Measurements from ENCODE around the gene KIFAP3. TPM values are rescaled to one million over a fixed set of nuclear protein-coding genes. Genes with fewer than 3 reads are reported as not detected.
A peak's percentile ranks its signal among the peaks of the same experiment; 100 is the strongest.
"Not testable (repeated sequence)": the region's sequence is repeated elsewhere in the genome, so short reads cannot be mapped to it uniquely, and the experiment has no call there.

KIFAP3 gene
- 10 to 100 TPM; 18.5 to 34.0 (median 21.9) TPM for total RNA-seq

DNA sequence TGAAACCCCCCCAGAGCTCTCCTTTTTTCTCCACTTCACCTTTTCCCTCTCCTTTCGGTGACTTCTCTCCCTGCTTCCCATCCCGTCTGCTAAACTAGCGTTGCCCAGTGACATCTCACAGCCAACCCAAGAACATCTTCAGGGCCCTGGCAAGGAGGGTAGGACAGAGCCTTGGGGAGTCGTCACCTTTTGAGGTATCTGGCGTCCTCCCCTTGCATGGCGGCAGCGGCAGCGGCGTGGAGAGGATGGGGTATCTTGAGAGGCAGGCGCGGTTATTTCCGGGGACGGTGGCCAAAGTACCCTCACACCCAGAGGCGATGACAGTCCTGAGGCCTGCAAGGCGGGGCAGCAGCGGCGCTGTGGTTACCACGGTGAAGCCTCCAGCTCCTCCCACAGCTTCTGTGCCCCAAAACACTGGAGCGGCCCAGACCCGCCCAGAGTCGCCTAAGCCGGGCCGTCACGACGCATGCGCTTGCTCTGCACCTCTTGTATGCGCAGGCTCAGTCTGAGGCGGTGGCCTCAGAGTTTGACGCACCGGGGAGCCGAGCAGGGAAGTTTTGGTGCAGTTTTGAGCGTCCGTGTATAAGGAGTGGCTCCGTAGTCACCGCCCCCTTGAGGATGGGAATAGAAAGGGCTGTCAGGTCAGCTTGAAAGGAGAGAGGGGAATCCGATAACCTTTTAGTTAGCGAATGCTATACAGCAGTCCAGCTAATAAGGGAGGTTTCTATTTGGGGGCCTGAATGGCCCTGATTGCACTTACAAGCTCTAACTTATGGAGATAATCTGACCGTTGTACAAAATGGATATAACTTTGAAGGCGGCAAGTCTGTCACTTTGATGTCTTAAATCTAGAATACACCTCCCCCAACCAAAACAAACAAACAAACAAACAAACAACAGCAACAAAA, at the start of gene KIFAP3:
TSS of gene KIFAP3 (minus strand) at position 446 of the 908 bp plus-strand sequence. CDS start at position 218, 228 bp downstream.
- under 1% methylated on average over 27 of the region's 39 CpGs for WGBS

DNA sequence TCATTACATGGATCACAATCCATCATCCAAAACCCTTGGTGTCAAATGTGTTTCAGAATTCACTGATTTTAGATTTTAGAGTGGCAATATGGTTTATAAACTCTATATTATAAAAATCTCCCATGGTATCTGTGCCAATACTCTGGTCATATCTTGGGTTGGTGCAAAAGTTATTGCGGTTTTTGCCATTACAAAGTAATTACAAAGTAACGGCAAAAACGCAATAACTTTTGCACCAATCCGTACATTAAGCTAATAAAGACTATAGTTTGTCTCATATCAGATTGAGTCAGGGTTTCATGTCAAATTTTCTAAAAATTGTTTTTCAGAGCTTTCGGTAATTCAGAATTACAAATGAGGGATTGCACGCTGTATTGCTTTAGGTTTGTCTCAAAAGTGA, 47.9 kb upstream of the KIFAP3 start:
- Histone ChIP-seq H3K4me1 (no peaks in the 10 kb centered on the region), H3K27me3 (no peaks in the 10 kb centered on the region), H3K4me3 (no peak overlapping the region), H3K36me3 (no peaks in the 10 kb centered on the region), H3K9me3 (no peaks in the 10 kb centered on the region), H3K27ac (no peak overlapping the region)
- 94% methylated on average over 6 of the region's 6 CpGs for WGBS
- DNase-seq (ENCODE audit: low spot score in 2 of 2): no peak
- TF ChIP-seq POLR2AphosphoS5 (IDR thresholded peaks at IDR 0.05) (no peak), EP300 (IDR thresholded peaks at IDR 0.05) (no peak)
- TF ChIP-seq, protein P1, sequence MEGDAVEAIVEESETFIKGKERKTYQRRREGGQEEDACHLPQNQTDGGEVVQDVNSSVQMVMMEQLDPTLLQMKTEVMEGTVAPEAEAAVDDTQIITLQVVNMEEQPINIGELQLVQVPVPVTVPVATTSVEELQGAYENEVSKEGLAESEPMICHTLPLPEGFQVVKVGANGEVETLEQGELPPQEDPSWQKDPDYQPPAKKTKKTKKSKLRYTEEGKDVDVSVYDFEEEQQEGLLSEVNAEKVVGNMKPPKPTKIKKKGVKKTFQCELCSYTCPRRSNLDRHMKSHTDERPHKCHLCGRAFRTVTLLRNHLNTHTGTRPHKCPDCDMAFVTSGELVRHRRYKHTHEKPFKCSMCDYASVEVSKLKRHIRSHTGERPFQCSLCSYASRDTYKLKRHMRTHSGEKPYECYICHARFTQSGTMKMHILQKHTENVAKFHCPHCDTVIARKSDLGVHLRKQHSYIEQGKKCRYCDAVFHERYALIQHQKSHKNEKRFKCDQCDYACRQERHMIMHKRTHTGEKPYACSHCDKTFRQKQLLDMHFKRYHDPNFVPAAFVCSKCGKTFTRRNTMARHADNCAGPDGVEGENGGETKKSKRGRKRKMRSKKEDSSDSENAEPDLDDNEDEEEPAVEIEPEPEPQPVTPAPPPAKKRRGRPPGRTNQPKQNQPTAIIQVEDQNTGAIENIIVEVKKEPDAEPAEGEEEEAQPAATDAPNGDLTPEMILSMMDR (IDR thresholded peaks at IDR 0.05): no peak

More for the DNA sequence above, at the start of gene KIFAP3:
- peak within 1 kb of the TSS; percentile 85 for H3K27ac ChIP-seq
- H3K4me3 ChIP-seq: peak within 1 kb of the TSS; percentile 82
- TF ChIP-seq, protein P1 (IDR thresholded peaks at IDR 0.05): peak; percentile 10 to 55
- TF ChIP-seq EP300 (IDR thresholded peaks at IDR 0.05) (no peak), POLR2AphosphoS5 (IDR thresholded peaks at IDR 0.05) (peak in 1 of 3 donors; percentile 63), POLR2A (IDR thresholded peaks at IDR 0.05) (peak in 1 of 2 donors; percentile 50)
- H3K36me3 ChIP-seq: no peaks in the 10 kb centered on the region
- H3K9me3 ChIP-seq: peaks cover 4% of the 10 kb centered on the region
- peak; percentile 96 to 98 for DNase-seq (ENCODE audit: low spot score in 2 of 2)
- peaks cover 28% of the 10 kb centered on the region for H3K4me1 ChIP-seq
- H3K27me3 ChIP-seq: no peaks in the 10 kb centered on the region

DNA sequence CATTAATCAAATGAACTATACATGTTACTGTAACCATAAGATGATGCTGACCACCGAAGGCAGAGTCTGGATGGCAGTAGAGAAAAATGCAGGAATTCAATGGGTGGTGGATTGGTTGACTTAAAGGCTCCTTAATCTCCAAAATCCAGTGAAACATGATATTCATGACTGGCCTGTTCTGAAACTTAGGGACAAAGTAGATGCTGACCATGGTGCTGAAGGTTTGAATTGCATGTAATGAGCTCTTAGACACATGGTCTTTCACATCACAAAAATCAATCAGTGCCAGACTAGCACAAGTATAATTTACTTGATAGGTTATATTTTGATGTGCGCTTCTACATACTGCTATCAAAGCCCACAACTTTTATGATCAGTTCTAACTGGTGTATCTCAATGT, 40.4 kb upstream of the KIFAP3 start:
- no peak overlapping the region for H3K27ac ChIP-seq
- H3K4me3 ChIP-seq: no peak overlapping the region
- no peaks in the 10 kb centered on the region for H3K9me3 ChIP-seq
- 84% methylated on average over 2 of the region's 2 CpGs for WGBS
- no peaks in the 10 kb centered on the region for H3K27me3 ChIP-seq
- H3K36me3 ChIP-seq: no peaks in the 10 kb centered on the region
- H3K4me1 ChIP-seq: no peaks in the 10 kb centered on the region
- TF ChIP-seq POLR2AphosphoS5 (IDR thresholded peaks at IDR 0.05) (no peak), POLR2A (IDR thresholded peaks at IDR 0.05) (no peak), EP300 (IDR thresholded peaks at IDR 0.05) (no peak)
- TF ChIP-seq, protein P1 (IDR thresholded peaks at IDR 0.05): no peak
- DNase-seq (ENCODE audit: low spot score in 2 of 2): no peak

DNA sequence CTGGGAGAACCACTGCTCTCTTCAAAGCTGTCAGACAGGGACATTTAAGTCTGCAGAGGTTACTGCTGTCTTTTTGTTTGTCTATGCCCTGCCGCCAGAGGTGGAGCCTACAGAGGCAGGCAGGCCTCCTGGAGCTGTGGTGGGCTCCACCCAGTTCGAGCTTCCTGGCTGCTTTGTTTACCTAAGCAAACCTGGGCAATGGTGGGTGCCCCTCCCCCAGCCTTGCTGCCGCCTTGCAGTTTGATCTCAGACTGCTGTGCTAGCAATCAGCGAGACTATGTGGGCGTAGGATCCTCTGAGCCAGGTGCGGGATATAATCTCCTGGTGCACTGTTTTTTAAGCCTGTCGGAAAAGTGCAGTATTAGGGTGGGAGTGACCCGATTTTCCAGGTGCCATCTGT, 38.6 kb upstream of the KIFAP3 start:
- H3K27me3 ChIP-seq; DNase-seq (ENCODE audit: low spot score in 2 of 2); H3K9me3 ChIP-seq; H3K4me3 ChIP-seq; H3K27ac ChIP-seq; H3K36me3 ChIP-seq; H3K4me1 ChIP-seq: not testable (repeated sequence)
- 100% methylated on average over 3 of the region's 8 CpGs for WGBS

DNA sequence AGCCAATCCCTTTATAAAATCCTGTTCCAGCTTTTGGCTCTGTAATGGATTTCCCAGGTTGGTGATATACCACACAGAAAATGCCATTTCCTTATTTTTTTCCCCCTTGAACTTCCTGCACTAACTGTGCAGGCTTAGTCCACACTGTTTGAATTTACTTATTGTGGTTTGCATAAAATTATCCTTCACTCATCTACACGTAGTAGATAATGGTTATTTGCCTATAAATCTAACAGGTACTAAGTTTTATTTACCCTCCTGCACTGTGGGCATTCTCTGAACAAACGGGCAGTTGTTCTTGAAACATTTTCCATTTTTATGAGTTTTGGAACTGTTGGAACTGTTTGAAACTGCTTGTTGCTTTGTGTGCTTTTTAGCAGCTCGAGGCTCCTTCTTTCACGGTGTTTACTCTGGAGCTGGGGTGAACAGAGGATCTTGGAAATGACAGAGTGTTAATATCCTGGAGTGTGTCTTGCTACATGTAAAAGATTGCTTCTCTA, 23.0 kb upstream of the KIFAP3 start:
- DNase-seq (ENCODE audit: low spot score in 2 of 2): no peak
- H3K4me3 ChIP-seq: no peak overlapping the region
- H3K27ac ChIP-seq: no peak overlapping the region
- peaks cover 5% of the 10 kb centered on the region for H3K4me1 ChIP-seq
- H3K27me3 ChIP-seq: no peaks in the 10 kb centered on the region
- no peaks in the 10 kb centered on the region for H3K9me3 ChIP-seq
- 33% methylated on average over 4 of the region's 4 CpGs for WGBS
- TF ChIP-seq, protein P1 (IDR thresholded peaks at IDR 0.05): no peak
- TF ChIP-seq EP300 (IDR thresholded peaks at IDR 0.05) (no peak), POLR2AphosphoS5 (IDR thresholded peaks at IDR 0.05) (no peak), POLR2A (IDR thresholded peaks at IDR 0.05) (no peak)
- no peaks in the 10 kb centered on the region for H3K36me3 ChIP-seq

All from suprapubic skin (tissue), 4 donors.